SU-DHL-6 (cell line): ENCODE results near the gene MEN1.

Experiments used
- H2AFZ ChIP-seq: fragments of 200-600 bp; sonication (generic); 2 replicates; pipeline ENCODE4 v1.6.1; 2014; ENCODE audit warnings: low read depth, mild to moderate bottlenecking, moderate library complexity, mixed read lengths, antibody characterized with exemption, low read length; ENCODE audit not compliant: severe bottlenecking
- H3F3A ChIP-seq: fragments of 200-600 bp; shearing (Covaris generic); 2 replicates; pipeline ENCODE4 v1.6.0; 2016; ENCODE audit warnings: antibody characterized with exemption, mild to moderate bottlenecking; ENCODE audit not compliant: insufficient read depth
- H3K27ac ChIP-seq: fragments of 200-600 bp; sonication (generic); 2 replicates; pipeline ENCODE4 v1.5.1; 2016; ENCODE audit warnings: low read depth, mild to moderate bottlenecking, low read length, moderate library complexity, mixed read lengths
- H3K27me3 ChIP-seq: fragments of 200-600 bp; sonication (generic), shearing (Covaris generic); 2 replicates; pipeline ENCODE4 v1.6.0; 2014; ENCODE audit warnings: mild to moderate bottlenecking, low read length
- H3K36me3 ChIP-seq: fragments of 200-600 bp; sonication (generic); 2 replicates; pipeline ENCODE4 v1.6.1; 2014; ENCODE audit warnings: mild to moderate bottlenecking, low read length, mixed read lengths
- H3K4me2 ChIP-seq: fragments of 300-600, 200-600 bp; shearing (Covaris generic), sonication (generic); 2 replicates; pipeline ENCODE4 v1.6.0; 2014; ENCODE audit warnings: low read length, low read depth, mild to moderate bottlenecking; ENCODE audit not compliant: poor library complexity, severe bottlenecking
- H3K4me3 ChIP-seq: fragments of 200-600 bp; sonication (generic); 2 replicates; pipeline ENCODE4 v1.5.1; 2014; ENCODE audit warnings: antibody characterized with exemption, low read length, mild to moderate bottlenecking, mixed read lengths; ENCODE audit not compliant: insufficient read depth, poor library complexity, severe bottlenecking
- H3K79me2 ChIP-seq: fragments of 200-600 bp; sonication (generic); 2 replicates; pipeline ENCODE4 v1.6.1; 2014; ENCODE audit warnings: mild to moderate bottlenecking, low read length, moderate library complexity; ENCODE audit not compliant: insufficient read depth
- H3K9ac ChIP-seq: fragments of 200-600 bp; sonication (generic); 2 replicates; pipeline ENCODE4 v1.7.0; 2014; ENCODE audit warnings: mild to moderate bottlenecking, low read length
- H3K9me2 ChIP-seq: fragments of 200-600 bp; sonication (generic); replicated peaks from 2 replicates; pipeline ENCODE4 v1.6.1; 2014; ENCODE audit warnings: low read length; ENCODE audit not compliant: insufficient read depth
- H3K9me3 ChIP-seq: fragments of 200-600 bp; sonication (generic); 2 replicates; pipeline ENCODE4 v1.6.1; 2014; ENCODE audit warnings: low read length, mixed read lengths; ENCODE audit not compliant: insufficient read depth
- H4K20me1 ChIP-seq: fragments of 200-600 bp; sonication (generic); 2 replicates; pipeline ENCODE4 v1.6.1; 2014; ENCODE audit warnings: low read depth, mild to moderate bottlenecking, antibody characterized with exemption, low read length, moderate library complexity, mixed read lengths
- CTCF ChIP-seq: fragments of 200-600 bp; sonication (generic); IDR thresholded peaks from one replicate; pipeline ENCODE4 v1.5.1; 2017; ENCODE audit warnings: antibody characterized with exemption, mild to moderate bottlenecking, low read length, moderate library complexity; ENCODE audit not compliant: insufficient read depth, poor library complexity, severe bottlenecking
- EZH2phosphoT487 ChIP-seq: fragments of 200-600 bp; sonication (generic), shearing (Covaris generic); conservative IDR thresholded peaks from 2 replicates; pipeline ENCODE4 v1.6.1; 2018; ENCODE audit warnings: mild to moderate bottlenecking, antibody characterized with exemption, low read length, moderate library complexity, mixed read lengths

The MEN1 gene

GRCh38 chr11:64854534-64855502 is 44.5 kb upstream of the MEN1 start:
- H2AFZ ChIP-seq: no peak overlapping the region
- peaks cover 62% of the 10 kb centered on the region for H3F3A ChIP-seq
- H3K9me3 ChIP-seq: no peaks in the 10 kb centered on the region
- H4K20me1 ChIP-seq: no peaks in the 10 kb centered on the region
- TF ChIP-seq CTCF (no peak), EZH2phosphoT487 (no peak)
- no peak overlapping the region for H3K4me2 ChIP-seq
- no peak overlapping the region for H3K9ac ChIP-seq
- peak overlapping the region; percentile 100 for H3K27ac ChIP-seq
- H3K79me2 ChIP-seq: peaks cover 21% of the 10 kb centered on the region
- peaks cover 8% of the 10 kb centered on the region; the same call in 1 of the 2 replicates for H3K36me3 ChIP-seq
- no peaks in the 10 kb centered on the region for H3K27me3 ChIP-seq
- no peak overlapping the region for H3K4me3 ChIP-seq
- no peaks in the 10 kb centered on the region for H3K9me2 ChIP-seq

- TF ChIP-seq EZH2phosphoT487 (no peak), CTCF (no peak)
- peaks cover 20% of the 10 kb centered on the region for H3K79me2 ChIP-seq
- peak overlapping the region; percentile 100 for H3K27ac ChIP-seq
- H4K20me1 ChIP-seq: no peaks in the 10 kb centered on the region
- H2AFZ ChIP-seq: no peak overlapping the region
- H3K36me3 ChIP-seq: peaks cover 8% of the 10 kb centered on the region; the same call in 1 of the 2 replicates
- H3K27me3 ChIP-seq: no peaks in the 10 kb centered on the region
- no peaks in the 10 kb centered on the region for H3K9me3 ChIP-seq
- H3F3A ChIP-seq: peaks cover 62% of the 10 kb centered on the region
- no peak overlapping the region for H3K4me3 ChIP-seq
- H3K4me2 ChIP-seq: peak overlapping the region; percentile 94
- H3K9ac ChIP-seq: peak overlapping the region; percentile 67
- H3K9me2 ChIP-seq: no peaks in the 10 kb centered on the region
These were observed 43.8 kb upstream of the MEN1 start for GRCh38 chr11:64854157-64854533.

GRCh38 chr11:64853709-64854108 is 43.4 kb upstream of the MEN1 start:
- no peak overlapping the region for H2AFZ ChIP-seq
- peak overlapping the region; percentile 100 for H3K27ac ChIP-seq
- peaks cover 8% of the 10 kb centered on the region; the same call in 1 of the 2 replicates for H3K36me3 ChIP-seq
- H3K9ac ChIP-seq: peak overlapping the region; percentile 67
- H4K20me1 ChIP-seq: no peaks in the 10 kb centered on the region
- H3F3A ChIP-seq: peaks cover 62% of the 10 kb centered on the region
- no peaks in the 10 kb centered on the region for H3K27me3 ChIP-seq
- H3K79me2 ChIP-seq: peaks cover 18% of the 10 kb centered on the region
- TF ChIP-seq CTCF: no peak
- no peak for TF ChIP-seq EZH2phosphoT487
- H3K4me3 ChIP-seq: peak overlapping the region; percentile 20
- peak overlapping the region; percentile 94 for H3K4me2 ChIP-seq
- no peaks in the 10 kb centered on the region for H3K9me2 ChIP-seq
- H3K9me3 ChIP-seq: no peaks in the 10 kb centered on the region
